HEK293T (cell line): ENCODE data around the gene RS1.

ENCODE experiments used
- ARNT ChIP-seq: fragments of 450-650 bp; IDR thresholded peaks from 2 replicates; pipeline ENCODE4 v1.6.1; 2017; ENCODE audit warnings: mild to moderate bottlenecking
- BHLHE40 ChIP-seq: fragments of 450-650 bp; IDR thresholded peaks from 2 replicates; pipeline ENCODE4 v1.6.1; 2016; ENCODE audit warnings: mild to moderate bottlenecking, moderate library complexity, borderline replicate concordance
- CTBP1 ChIP-seq: fragments of 450-650 bp; IDR thresholded peaks from 2 replicates; pipeline ENCODE4 v1.6.1; 2016; ENCODE audit warnings: borderline replicate concordance
- FOXA1 ChIP-seq: fragments of 450-650 bp; IDR thresholded peaks from 2 replicates; pipeline ENCODE4 v1.6.1; 2016; ENCODE audit warnings: mild to moderate bottlenecking
- FOXK2 ChIP-seq: fragments of 450-650 bp; IDR thresholded peaks from 2 replicates; pipeline ENCODE4 v1.6.1; 2016; ENCODE audit warnings: mild to moderate bottlenecking
- FOXM1 ChIP-seq: fragments of 450-650 bp; IDR thresholded peaks from 2 replicates; pipeline ENCODE4 v1.6.1; 2017; ENCODE audit warnings: mild to moderate bottlenecking, borderline replicate concordance
- HDGF ChIP-seq: fragments of 450-650 bp; IDR thresholded peaks from 2 replicates; pipeline ENCODE4 v1.6.1; 2017; ENCODE audit warnings: antibody characterized with exemption, borderline replicate concordance
- L3MBTL2 ChIP-seq: fragments of 450-650 bp; conservative IDR thresholded peaks from 2 replicates; pipeline ENCODE4 v1.6.1; 2016; ENCODE audit warnings: mild to moderate bottlenecking
- SP1 ChIP-seq: fragments of 450-650 bp; IDR thresholded peaks from 2 replicates; pipeline ENCODE4 v1.6.1; 2017
- SUZ12 ChIP-seq: fragments of 450-650 bp; IDR thresholded peaks from 2 replicates; pipeline ENCODE4 v1.6.1; 2016; ENCODE audit warnings: mild to moderate bottlenecking
- TARDBP ChIP-seq: fragments of 450-650 bp; IDR thresholded peaks from 2 replicates; pipeline ENCODE4 v1.6.1; 2016
- ZNF384 ChIP-seq: fragments of 450-650 bp; IDR thresholded peaks from 2 replicates; pipeline ENCODE4 v1.6.1; 2016
- TF ChIP-seq, protein P1 (sequence below): fragments of 450-650 bp; IDR thresholded peaks from 2 replicates; pipeline ENCODE4 v1.6.1; 2016

DNA sequence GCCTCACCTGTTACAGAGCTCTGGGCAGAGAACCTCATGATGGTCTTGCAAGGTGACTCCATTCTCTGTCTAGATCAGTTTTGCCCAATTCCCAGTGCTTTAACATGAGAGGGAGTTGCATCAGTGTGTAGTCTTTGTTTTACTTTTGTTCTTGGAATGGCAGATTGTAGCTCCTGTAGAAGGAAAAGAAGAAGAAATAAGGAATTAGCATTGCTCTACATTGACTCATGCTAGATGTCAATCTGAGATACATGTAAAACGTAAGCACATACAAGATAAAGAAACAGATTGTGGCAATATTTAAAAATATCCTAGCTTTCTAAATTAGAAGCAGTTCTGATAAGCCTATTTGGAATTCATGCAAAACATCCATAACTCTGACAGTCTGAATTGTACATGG is 19.5 kb upstream of the RS1 start:
- TF ChIP-seq ARNT, result no peak
- TF ChIP-seq FOXM1, result no peak
- no peak for TF ChIP-seq HDGF
- TF ChIP-seq BHLHE40, result no peak
- TF ChIP-seq SP1, result no peak
- TF ChIP-seq ZNF384, result no peak
- TF ChIP-seq, protein P1, sequence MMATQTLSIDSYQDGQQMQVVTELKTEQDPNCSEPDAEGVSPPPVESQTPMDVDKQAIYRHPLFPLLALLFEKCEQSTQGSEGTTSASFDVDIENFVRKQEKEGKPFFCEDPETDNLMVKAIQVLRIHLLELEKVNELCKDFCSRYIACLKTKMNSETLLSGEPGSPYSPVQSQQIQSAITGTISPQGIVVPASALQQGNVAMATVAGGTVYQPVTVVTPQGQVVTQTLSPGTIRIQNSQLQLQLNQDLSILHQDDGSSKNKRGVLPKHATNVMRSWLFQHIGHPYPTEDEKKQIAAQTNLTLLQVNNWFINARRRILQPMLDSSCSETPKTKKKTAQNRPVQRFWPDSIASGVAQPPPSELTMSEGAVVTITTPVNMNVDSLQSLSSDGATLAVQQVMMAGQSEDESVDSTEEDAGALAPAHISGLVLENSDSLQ, result no peak
- TF ChIP-seq SUZ12, result no peak
- no peak for TF ChIP-seq CTBP1
- no peak for TF ChIP-seq FOXK2
- no peak for TF ChIP-seq FOXA1
- TF ChIP-seq L3MBTL2, result no peak
- no peak for TF ChIP-seq TARDBP
